CD4-positive, alpha-beta T cell treated with Interleukin-6 for 4 hours (primary cell): ENCODE measurements around the gene SNX25.
"Not testable (repeated sequence)": the region's sequence is repeated elsewhere in the genome, so short reads cannot be mapped to it uniquely, and the experiment has no call there.

Experiments
- DNase-seq: peaks from one replicate; pipeline ENCODE4 v3.0.0-alpha.2; 2020; ENCODE audit warnings: mixed read lengths

Gene SNX25

GRCh38 chr4:185235119-185235842 lies 25.9 kb downstream of the SNX25 start:
- DNase-seq: no peak

GRCh38 chr4:185235843-185236503 lies 26.6 kb downstream of the SNX25 start:
- DNase-seq: no peak

- no peak for DNase-seq
Measured at GRCh38 chr4:185237175-185237574, 27.8 kb downstream of the SNX25 start.

- DNase-seq: no peak
Measured at GRCh38 chr4:185238215-185238681, 28.9 kb downstream of the SNX25 start.

GRCh38 chr4:185238750-185239149 lies 29.4 kb downstream of the SNX25 start:
- DNase-seq: no peak

- not testable (repeated sequence) for DNase-seq
Measured at GRCh38 chr4:185240486-185240885, 31.1 kb downstream of the SNX25 start.

GRCh38 chr4:185242749-185243533 lies 33.5 kb downstream of the SNX25 start:
- DNase-seq: no peak

- no peak for DNase-seq
Measured at GRCh38 chr4:185243879-185244278, 34.5 kb downstream of the SNX25 start.

- no peak for DNase-seq
Measured at GRCh38 chr4:185244763-185245162, 35.4 kb downstream of the SNX25 start.

- DNase-seq: no peak
Measured at GRCh38 chr4:185246453-185246852, 37.1 kb downstream of the SNX25 start.

- DNase-seq: no peak
Measured at GRCh38 chr4:185247151-185247550, 37.8 kb downstream of the SNX25 start.

GRCh38 chr4:185248393-185249039 lies 39.1 kb downstream of the SNX25 start:
- no peak for DNase-seq

GRCh38 chr4:185249105-185249504 lies 39.7 kb downstream of the SNX25 start:
- DNase-seq: no peak

GRCh38 chr4:185254434-185254833 lies 45.0 kb downstream of the SNX25 start:
- DNase-seq: peak; percentile 23

- no peak for DNase-seq
Measured at GRCh38 chr4:185255868-185256267, 46.5 kb downstream of the SNX25 start.

GRCh38 chr4:185256446-185256845 lies 47.0 kb downstream of the SNX25 start:
- DNase-seq: peak; percentile 42

- no peak for DNase-seq
Measured at GRCh38 chr4:185257086-185257485, 47.7 kb downstream of the SNX25 start.

GRCh38 chr4:185257694-185258093 lies 48.3 kb downstream of the SNX25 start:
- no peak for DNase-seq

- peak; percentile 33 for DNase-seq
Measured at GRCh38 chr4:185258741-185259140, 49.3 kb downstream of the SNX25 start.

GRCh38 chr4:185259719-185260118 lies 50.3 kb downstream of the SNX25 start:
- no peak for DNase-seq

- no peak for DNase-seq
Measured at GRCh38 chr4:185261946-185262345, 52.5 kb downstream of the SNX25 start.

GRCh38 chr4:185263419-185263818 lies 54.0 kb downstream of the SNX25 start:
- DNase-seq: no peak

GRCh38 chr4:185265942-185266341 lies 56.5 kb downstream of the SNX25 start:
- DNase-seq: no peak
